Activated CD4-positive, alpha-beta T cell treated with anti-CD3 and anti-CD28 coated beads, Interleukin-2, amount 10 ng/mL, durations not matched to agents 24 days and 14 days (primary cell): Measurements from ENCODE around the gene PRPH2. TPM values are rescaled to one million over a fixed set of nuclear protein-coding genes. Genes with fewer than 3 reads are reported as not detected.
A peak's percentile ranks its signal among the peaks of the same experiment; 100 is the strongest.
"Not testable (repeated sequence)": the region's sequence is repeated elsewhere in the genome, so short reads cannot be mapped to it uniquely, and the experiment has no call there.

ENCODE experiments used
- DNase-seq: peaks from one replicate; pipeline ENCODE4 v3.0.0; 2022
- H3K27ac Mint-ChIP-seq: one replicate; pipeline ENCODE4 v1.8.0; 2022; ENCODE audit warnings: mild to moderate bottlenecking, mixed read lengths
- H3K27me3 Mint-ChIP-seq: one replicate; pipeline ENCODE4 v1.8.0; 2022; ENCODE audit warnings: mixed read lengths
- H3K36me3 Mint-ChIP-seq: one replicate; pipeline ENCODE4 v1.8.0; 2022; ENCODE audit warnings: low read depth, mild to moderate bottlenecking, mixed read lengths
- H3K4me1 Mint-ChIP-seq: one replicate; pipeline ENCODE4 v1.8.0; 2021; ENCODE audit warnings: mixed read lengths
- H3K4me3 Mint-ChIP-seq: one replicate; pipeline ENCODE4 v1.8.0; 2022; ENCODE audit warnings: mild to moderate bottlenecking, moderate library complexity, mixed read lengths
- H3K9me3 Mint-ChIP-seq: one replicate; pipeline ENCODE4 v1.8.0; 2021; ENCODE audit warnings: mixed read lengths
- intact Hi-C: fragments of 100-400 bp; cut with micrococcal nuclease; formaldehyde crosslinking; loops from one replicate; pipeline ENCODE4 v1.15.1; 2023
- total RNA-seq: library from RNA; stranded (reverse); gene quantifications from 2 replicates; pipeline ENCODE4 v1.2.3, GENCODE V29; 2022

Gene PRPH2
- total RNA-seq, 1 donor from 2014 or later = not detected

- no peaks in the 10 kb centered on the region for H3K27me3 Mint-ChIP-seq
- H3K27ac Mint-ChIP-seq = peak overlapping the region; percentile 100
- H3K36me3 Mint-ChIP-seq = peaks cover 15% of the 10 kb centered on the region
- intact Hi-C loops = loop anchor here (10.0 kb wide), 1 partner anchor 294 kb away; the partner anchor contains the start of gene TRERF1
- peaks cover 27% of the 10 kb centered on the region for H3K4me1 Mint-ChIP-seq
- DNase-seq = peak; percentile 62
- H3K9me3 Mint-ChIP-seq = no peaks in the 10 kb centered on the region
- peak overlapping the region; percentile 92 for H3K4me3 Mint-ChIP-seq
These were observed 26.0 kb upstream of the PRPH2 start for GRCh38 chr6:42748203-42748898.

DNA sequence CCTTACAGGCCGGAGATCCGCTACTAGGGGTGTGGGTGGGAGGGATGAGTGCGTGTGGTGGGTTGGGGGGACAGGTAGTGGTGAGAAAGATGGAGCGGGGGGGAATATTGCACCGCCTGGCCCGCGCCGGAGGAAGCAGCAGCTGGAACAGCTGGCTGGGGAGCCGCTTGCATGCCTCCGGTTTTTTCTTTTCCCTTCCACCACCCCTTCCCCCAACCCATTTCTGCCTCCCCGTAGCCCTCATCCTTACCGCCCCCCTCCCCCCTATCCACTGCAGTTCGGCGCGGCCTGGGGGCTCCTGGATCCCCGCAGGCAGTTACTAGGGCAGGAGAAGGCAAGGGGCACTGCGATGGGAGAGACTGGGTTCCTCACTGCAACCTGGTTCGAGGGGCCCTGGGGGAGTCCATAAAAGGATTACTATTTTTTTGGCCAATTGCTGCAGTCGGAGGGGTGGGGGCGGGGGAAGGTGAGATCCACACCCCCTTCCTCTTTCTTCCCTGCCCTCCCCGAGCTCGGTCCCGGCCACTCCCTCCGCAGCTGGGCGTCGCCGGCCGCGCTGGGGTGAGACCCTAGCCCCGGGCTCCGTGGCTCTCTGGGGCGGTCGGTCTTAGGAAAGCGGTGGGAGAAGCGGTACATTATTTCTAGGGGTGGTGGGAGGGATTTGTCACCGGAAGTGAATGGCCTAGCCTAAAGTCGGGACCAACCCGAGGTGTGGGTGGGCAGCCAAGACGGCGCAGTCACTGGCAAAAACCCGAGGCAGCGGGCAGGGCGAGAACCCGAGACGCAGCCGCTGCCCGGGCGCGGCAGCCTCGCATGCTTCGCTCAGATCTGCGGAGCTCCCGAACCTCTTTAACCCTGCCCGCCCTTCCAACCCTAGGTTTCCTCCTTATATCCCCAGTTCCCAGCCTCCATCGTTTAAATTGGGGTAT, 24.3 kb upstream of the PRPH2 start:
- H3K27me3 Mint-ChIP-seq = no peaks in the 10 kb centered on the region
- intact Hi-C loops = loop anchor here (1.0 to 10.0 kb wide), 10 partner anchors 20 to 426 kb away; partner anchors contain the start of genes BICRAL, CNPY3, KLC4 and MRPL2
- no peaks in the 10 kb centered on the region for H3K9me3 Mint-ChIP-seq
- peaks cover 14% of the 10 kb centered on the region for H3K36me3 Mint-ChIP-seq
- peak overlapping the region; percentile 100 for H3K27ac Mint-ChIP-seq
- peak overlapping the region; percentile 92 for H3K4me3 Mint-ChIP-seq
- peaks cover 25% of the 10 kb centered on the region for H3K4me1 Mint-ChIP-seq
- peak; percentile 96 for DNase-seq

DNA sequence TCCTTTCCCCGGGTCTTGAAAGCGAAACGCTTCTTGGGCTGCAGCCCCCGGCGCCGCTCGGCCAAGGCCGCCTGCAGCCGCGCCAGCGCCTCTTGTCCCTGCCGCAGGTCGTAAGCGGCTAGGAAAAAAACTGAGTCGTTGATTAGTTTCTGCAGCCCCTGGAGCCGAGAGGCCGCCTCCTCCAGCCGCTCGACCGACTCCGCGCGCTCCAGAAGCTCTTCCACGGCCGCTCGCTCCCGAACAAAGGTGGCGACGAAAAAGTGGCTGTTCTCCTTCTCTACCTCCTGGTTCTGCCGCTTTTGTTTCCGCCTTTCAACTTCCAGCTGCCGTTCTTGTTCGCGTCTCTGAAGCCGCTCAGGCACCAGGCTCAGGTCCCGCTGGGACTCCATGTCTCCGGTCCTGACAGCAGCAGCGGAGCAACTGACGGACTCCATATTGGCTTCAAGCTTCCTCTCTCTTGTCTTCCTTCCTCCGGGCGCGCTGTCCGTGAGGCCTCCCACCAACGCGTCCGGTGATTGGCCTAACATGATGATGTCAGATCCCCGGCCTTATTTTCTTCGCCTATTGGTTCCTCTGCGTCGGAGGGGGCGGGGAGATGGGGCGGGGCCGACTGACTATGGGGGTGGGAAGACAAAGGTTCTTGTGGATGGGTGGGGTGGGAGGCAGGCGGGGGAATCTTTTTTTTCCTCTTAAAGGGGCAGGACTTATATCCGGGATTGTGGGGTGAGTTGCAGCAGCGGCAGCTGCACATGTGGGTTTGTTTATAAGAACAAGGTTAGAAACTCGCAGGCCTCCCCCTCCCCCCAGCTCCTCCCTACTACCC, 23.5 kb upstream of the PRPH2 start, which contains the start of gene TBCC:
TBCC (minus strand) TSS at position 464 of the 823 bp plus-strand sequence; CDS start at position 434, 30 bp downstream.
- peaks cover 14% of the 10 kb centered on the region for H3K36me3 Mint-ChIP-seq
- no peaks in the 10 kb centered on the region for H3K27me3 Mint-ChIP-seq
- intact Hi-C loops = loop anchor here (1.0 to 10.0 kb wide), 9 partner anchors 20 to 426 kb away; partner anchors contain the start of genes BICRAL, CNPY3, KLC4 and MRPL2
- peak within 1 kb of the TSS; percentile 92 for H3K4me3 Mint-ChIP-seq
- peak within 1 kb of the TSS; percentile 100 for H3K27ac Mint-ChIP-seq
- peak; percentile 97 for DNase-seq
- H3K9me3 Mint-ChIP-seq = no peaks in the 10 kb centered on the region
- peaks cover 22% of the 10 kb centered on the region for H3K4me1 Mint-ChIP-seq

- Mint-ChIP-seq H3K27me3 (no peaks in the 10 kb centered on the region), H3K36me3 (peaks cover 14% of the 10 kb centered on the region), H3K4me1 (peaks cover 22% of the 10 kb centered on the region), H3K4me3 (peak overlapping the region; percentile 92), H3K27ac (peak overlapping the region; percentile 100), H3K9me3 (no peaks in the 10 kb centered on the region)
- intact Hi-C loops = loop anchor here (10.0 kb wide), 1 partner anchor 290 kb away; the partner anchor contains the start of gene TRERF1
- peak; percentile 83 for DNase-seq
These were observed 22.8 kb upstream of the PRPH2 start for GRCh38 chr6:42745083-42745639.

DNA sequence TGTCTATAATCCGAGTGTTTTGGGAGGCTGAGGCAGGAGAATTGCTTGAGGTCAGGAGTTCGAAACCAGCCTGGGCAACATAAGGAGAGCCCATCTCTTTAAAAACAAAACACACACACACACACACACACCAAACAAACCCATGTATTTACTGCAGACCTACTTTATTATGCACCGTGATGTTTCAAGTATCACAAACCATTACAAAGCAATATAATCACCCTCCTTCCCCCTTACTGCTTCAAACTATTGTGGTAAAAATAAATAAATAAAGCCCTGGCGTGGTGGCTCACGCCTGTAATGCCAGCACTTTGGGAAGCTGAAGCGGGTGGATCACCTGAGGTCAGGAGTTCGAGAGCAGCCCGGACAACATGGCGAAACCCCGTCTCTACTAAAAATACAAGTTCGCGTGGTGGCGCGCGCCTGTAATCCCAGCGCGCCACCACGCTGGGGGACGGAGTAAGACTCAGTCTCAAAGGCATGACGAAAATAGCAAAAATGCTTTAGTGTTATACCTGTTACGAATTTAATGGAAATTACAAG, 22.0 kb upstream of the PRPH2 start:
- intact Hi-C loops = loop anchor here (10.0 kb wide), 1 partner anchor 290 kb away; the partner anchor contains the start of gene TRERF1
- Mint-ChIP-seq H3K4me1 (peaks cover 22% of the 10 kb centered on the region), H3K27me3 (no peaks in the 10 kb centered on the region), H3K9me3 (no peaks in the 10 kb centered on the region), H3K4me3 (peak overlapping the region; percentile 92), H3K36me3 (peaks cover 14% of the 10 kb centered on the region), H3K27ac (peak overlapping the region; percentile 12)
- DNase-seq = no peak

GRCh38 chr6:42742116-42742894, 19.9 kb upstream of the PRPH2 start:
- H3K4me1 Mint-ChIP-seq = peaks cover 7% of the 10 kb centered on the region
- DNase-seq = no peak
- H3K27me3 Mint-ChIP-seq = peaks cover 13% of the 10 kb centered on the region
- H3K27ac Mint-ChIP-seq = no peak overlapping the region
- no peak overlapping the region for H3K4me3 Mint-ChIP-seq
- H3K9me3 Mint-ChIP-seq = no peaks in the 10 kb centered on the region
- H3K36me3 Mint-ChIP-seq = peaks cover 9% of the 10 kb centered on the region
- intact Hi-C loops = loop anchor here (10.0 kb wide), 1 partner anchor 288 kb away; the partner anchor contains the start of gene TRERF1

- intact Hi-C loops = loop anchor here (10.0 kb wide), 1 partner anchor 286 kb away; the partner anchor contains the start of gene TRERF1
- H3K4me3 Mint-ChIP-seq = no peak overlapping the region
- H3K36me3 Mint-ChIP-seq = peaks cover 6% of the 10 kb centered on the region
- no peaks in the 10 kb centered on the region for H3K9me3 Mint-ChIP-seq
- no peak for DNase-seq
- H3K27ac Mint-ChIP-seq = no peak overlapping the region
- peaks cover 15% of the 10 kb centered on the region for H3K27me3 Mint-ChIP-seq
- peaks cover 6% of the 10 kb centered on the region for H3K4me1 Mint-ChIP-seq
These were observed 18.3 kb upstream of the PRPH2 start for GRCh38 chr6:42740725-42741124.

- peaks cover 15% of the 10 kb centered on the region for H3K27me3 Mint-ChIP-seq
- intact Hi-C loops = no loop called here
- DNase-seq = no peak
These were observed 13.6 kb upstream of the PRPH2 start for GRCh38 chr6:42735976-42736375.

DNA sequence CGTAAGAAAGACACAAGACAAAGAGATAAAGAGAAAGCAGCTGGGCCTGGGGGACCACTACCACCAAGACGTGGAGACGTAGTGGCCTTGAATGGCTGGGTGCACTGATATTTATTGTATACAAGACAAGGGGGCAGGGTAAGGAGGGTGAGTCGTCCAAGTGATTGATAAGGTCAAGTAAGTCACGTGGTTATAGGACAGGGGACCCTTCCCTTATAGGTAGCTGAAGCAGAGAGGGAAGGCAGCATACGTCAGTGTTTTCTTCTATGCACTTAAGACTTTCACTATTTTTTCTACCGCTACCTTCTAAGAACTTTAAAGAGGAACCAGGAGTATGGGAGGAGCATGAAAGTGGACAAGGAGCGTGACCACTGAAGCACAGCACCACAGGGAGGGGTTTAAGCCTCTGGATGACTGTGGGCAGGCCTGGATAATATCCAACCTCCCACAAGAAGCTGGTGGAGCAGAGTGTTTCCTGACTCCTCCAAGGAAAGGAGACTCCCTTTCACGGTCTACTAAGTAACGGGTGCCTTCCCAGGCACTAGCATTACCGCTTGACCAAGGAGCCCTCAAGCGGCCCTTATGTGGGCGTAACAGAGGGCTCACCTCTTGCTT, 11.6 kb upstream of the PRPH2 start:
- peaks cover 13% of the 10 kb centered on the region for H3K27me3 Mint-ChIP-seq
- H3K4me1 Mint-ChIP-seq, DNase-seq, H3K36me3 Mint-ChIP-seq, H3K4me3 Mint-ChIP-seq, H3K27ac Mint-ChIP-seq, intact Hi-C loops, H3K9me3 Mint-ChIP-seq: not testable (repeated sequence)

More at GRCh38 chr6:42735976-42736375, 13.6 kb upstream of the PRPH2 start:
- no peaks in the 10 kb centered on the region for H3K9me3 Mint-ChIP-seq
- no peak overlapping the region for H3K4me3 Mint-ChIP-seq
- H3K36me3 Mint-ChIP-seq = no peaks in the 10 kb centered on the region
- no peak overlapping the region for H3K27ac Mint-ChIP-seq
- H3K4me1 Mint-ChIP-seq = no peaks in the 10 kb centered on the region

GRCh38 chr6:42729731-42730130, 7.3 kb upstream of the PRPH2 start:
- Mint-ChIP-seq H3K9me3 (no peaks in the 10 kb centered on the region), H3K27ac (no peak overlapping the region), H3K36me3 (no peaks in the 10 kb centered on the region), H3K4me1 (peaks cover 14% of the 10 kb centered on the region), H3K4me3 (no peak overlapping the region), H3K27me3 (no peaks in the 10 kb centered on the region)
- intact Hi-C loops = loop anchor here (5.0 kb wide), 1 partner anchor 163 kb away; a partner anchor contains a TSS
- DNase-seq = no peak

DNA sequence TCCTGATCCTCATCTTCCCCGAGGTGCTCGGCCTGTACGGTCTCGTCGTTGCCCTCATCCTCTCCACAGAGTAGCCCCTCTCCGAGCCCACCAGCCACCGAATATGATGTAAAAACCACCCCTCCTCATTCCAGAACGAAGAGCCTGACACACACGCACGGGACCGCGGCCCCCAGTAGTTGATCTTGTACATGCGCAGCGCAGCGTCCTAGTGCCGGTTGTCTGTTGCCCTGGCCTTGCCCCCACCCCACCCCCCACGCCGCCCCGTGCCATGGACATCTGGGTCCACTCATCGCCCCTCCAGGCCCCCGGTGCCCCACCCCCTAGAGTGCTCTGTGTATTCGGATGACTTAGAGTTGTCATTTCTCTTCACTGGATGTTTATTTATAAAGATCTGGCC, 5.2 kb upstream of the PRPH2 start:
- H3K4me3 Mint-ChIP-seq = peak overlapping the region; percentile 40
- H3K27ac Mint-ChIP-seq = peak overlapping the region; percentile 66
- peaks cover 14% of the 10 kb centered on the region for H3K4me1 Mint-ChIP-seq
- no peaks in the 10 kb centered on the region for H3K27me3 Mint-ChIP-seq
- intact Hi-C loops = loop anchor here (2.0 to 5.0 kb wide), 2 partner anchors 35 to 165 kb away; a partner anchor contains a TSS
- no peaks in the 10 kb centered on the region for H3K36me3 Mint-ChIP-seq
- no peak for DNase-seq
- no peaks in the 10 kb centered on the region for H3K9me3 Mint-ChIP-seq
